Measurements from ENCODE around the gene FOXN1.
A peak's percentile ranks its signal among the peaks of the same experiment; 100 is the strongest.

Gene FOXN1

DNA sequence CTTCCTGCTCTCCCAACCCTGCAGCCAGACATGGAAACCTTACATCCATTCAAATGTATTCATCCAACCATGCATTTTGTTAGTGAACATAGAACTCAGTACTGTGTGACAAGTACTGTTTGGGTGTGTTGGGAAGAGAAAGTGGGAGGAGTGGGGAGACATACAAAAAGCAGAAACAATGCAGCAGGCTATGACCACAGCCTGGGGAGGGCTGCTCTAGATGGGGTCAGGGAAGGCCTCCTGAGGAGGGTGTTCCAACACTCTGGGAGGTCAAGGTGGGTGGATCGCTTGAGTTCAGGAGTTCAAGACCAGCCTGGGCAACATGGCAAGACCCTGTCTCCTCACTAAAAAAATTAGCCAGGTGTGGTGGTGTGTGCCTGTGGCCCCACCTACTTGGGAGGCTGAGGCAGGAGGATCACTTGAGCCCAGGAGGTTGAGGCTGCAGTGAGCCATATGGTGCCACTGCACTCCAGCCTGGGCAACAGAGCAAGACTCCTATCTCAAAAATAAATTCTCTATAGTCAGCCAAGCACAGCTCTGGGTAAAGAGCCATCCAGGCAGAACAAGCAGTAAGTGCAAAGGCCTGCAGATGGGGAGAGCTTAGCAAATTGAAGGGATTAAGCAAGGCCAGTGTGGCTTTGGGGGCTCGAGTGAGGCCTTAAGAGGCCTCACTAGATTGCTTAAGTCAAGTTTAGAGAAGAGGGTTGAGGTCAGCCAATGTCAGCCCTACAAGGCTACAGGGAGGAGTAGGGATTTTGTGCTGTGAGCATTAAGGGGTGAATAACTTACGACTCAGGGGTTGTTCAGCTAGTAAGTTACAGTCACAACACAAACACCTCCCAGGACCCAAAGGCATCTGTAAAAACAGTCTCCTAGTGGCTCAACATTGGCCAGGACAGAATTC is 27.2 kb upstream of the FOXN1 start:
- DNase-seq, result no peak

- DNase-seq, result no peak
These were observed 25.9 kb upstream of the FOXN1 start for GRCh38 chr17:28480278-28480677.

DNA sequence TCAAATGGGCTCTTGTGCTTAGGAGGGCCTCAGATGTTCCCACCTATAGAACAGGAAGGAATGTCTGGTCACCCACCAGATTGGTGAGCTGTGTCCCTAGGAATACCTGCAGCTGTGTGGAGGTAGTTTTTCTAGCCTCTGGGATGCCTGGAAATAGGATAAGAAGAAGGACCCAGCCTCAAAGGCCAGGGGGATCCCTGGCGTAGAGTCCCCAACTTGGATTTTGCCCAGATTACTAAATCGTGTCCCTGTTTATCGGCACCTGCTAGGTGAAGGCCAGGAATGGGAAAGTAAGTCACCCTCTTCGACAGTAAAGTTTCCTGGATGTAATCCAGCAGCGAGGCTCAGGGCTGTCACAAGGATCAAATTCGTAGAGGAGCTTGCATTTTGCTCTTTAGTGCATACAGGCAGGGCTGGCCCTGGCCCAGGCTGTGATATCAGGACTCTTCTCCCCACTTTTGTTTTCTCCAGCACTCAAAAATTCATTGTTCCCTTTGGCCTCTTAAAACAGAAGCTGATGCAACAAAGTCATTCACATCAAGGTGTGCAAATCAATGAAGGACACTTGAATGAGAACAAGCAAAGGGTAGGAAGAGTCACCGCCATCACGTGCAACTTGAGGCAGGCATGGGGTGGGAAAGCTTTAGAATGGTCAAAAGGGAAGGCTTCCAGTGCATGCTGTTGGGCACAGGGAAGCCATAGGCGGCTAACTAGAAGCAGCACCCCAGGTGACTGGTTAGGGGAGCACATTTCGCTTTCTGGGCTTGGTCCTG is 25.2 kb upstream of the FOXN1 start:
- DNase-seq, result no peak

GRCh38 chr17:28482551-28483199 is 23.5 kb upstream of the FOXN1 start:
- DNase-seq, result no peak

DNA sequence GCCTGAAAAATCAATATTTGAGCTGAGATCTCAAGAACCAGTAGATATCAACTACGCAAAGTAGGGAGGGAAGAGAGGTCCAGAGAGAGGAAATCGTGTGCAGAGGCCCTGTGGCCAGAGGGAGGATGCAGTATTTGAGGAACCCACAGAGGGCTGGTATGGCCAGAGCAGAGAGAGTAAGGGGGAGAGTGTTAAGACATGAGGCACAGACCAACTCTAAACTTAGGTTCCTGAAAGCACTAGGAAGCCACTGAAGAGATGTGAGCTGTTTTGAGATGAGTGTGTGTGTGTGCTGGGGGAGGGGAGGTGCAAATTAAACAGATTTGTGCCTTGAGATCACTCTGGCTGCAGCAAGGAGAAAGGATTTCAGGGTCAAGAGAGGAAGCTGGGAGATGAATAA is 21.9 kb upstream of the FOXN1 start:
- no peak for DNase-seq

GRCh38 chr17:28485049-28485448 is 21.1 kb upstream of the FOXN1 start:
- no peak for DNase-seq

DNA sequence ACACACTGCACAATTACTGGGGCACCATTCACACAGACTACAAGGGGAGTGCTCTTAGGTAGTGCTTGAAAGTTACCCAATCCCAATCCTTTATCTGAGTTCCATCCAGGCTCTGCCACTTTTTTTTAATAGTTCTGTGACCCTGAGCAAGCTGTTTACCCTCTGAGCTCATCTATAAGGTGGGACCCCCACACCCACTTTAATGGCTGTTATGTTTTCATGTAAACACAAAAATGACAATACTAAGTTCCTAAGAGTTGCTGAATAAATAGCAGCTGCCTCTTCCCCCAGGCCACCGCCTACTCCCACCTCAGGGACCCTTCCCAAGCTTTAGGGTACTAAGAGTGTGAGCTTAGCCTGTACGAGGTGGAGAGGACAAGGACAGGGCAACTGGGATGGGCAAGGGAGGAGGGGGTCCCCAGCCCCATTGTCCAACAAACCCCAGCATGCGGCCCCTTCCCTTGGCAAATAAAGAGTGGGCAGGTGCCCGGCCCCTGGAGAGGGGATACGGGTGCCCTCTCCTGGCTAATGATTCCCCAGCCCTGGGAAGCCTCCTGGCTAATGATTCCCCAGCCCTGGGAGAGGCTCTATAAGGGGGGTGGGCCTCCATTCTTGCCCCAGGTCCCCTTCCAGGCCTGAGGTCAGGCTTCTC is 18.1 kb upstream of the FOXN1 start:
- DNase-seq, result no peak

- DNase-seq, result no peak
These were observed 17.4 kb upstream of the FOXN1 start for GRCh38 chr17:28488533-28489276.

- no peak for DNase-seq
These were observed 14.9 kb upstream of the FOXN1 start for GRCh38 chr17:28491286-28491685.

DNA sequence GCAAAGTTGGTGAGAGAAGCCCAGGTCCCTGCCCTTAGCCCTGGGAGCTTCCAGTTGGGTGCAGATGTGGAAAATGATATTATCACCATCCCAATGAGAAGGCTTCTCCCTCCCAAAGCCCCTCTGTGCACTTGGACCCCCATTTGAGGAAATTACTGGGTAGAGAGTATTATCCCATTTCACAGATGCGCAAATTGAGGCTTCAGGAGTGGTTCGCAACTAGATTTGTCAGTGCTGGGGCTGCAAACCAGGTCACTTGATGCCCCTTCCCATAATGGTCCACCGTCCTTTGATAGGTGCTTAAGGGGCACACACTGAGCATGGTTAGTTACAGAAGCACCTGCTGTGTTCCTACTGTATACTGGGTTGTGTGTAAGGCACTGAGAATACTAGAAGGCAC is 14.3 kb upstream of the FOXN1 start:
- DNase-seq, result no peak

DNA sequence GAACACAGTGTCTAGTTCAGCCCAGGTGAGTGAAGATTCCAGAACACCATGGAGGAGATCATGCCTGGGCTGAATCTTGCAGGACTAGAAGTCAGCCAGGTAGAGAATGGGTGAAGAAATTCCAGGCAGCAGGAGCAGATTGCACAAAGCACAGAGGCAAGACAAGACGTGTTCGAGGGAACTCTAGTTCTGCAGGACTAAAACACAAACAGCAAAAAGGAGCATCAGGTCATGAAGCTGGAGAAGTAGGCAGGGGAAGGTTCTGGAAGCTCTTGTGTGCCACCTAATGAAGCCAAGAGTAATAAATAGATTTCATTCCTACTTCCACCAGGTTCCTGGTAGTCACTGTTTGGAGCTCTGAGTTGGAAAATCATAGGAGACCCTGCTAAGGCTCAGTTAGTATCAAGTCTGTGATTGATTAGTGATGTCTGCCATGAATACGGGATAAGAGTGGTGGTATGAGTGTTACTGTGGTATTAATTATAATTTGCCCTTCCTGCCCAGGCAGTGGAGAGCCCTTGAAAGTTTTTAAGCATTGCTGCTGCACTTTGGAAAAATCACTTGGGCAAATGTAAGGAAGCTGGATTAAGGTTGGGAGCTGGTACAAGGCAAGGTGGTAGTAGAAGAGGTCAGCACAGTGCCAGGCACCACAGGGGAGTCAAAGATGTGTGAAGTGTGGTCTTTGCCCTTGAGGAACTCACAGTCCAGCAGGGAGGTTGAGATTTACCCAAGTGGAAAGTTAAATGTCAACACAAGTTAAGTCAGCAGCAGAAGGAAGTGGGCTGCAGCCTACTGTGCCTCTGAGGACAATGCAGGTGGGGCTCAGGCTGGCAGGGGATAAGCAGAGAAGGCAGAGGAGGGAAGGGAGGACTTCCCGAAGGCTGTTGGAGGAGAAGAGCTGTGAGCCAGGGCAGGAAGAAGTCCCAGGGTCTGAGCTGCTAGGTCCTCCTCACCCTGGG is 13.5 kb upstream of the FOXN1 start:
- peak; percentile 60 for DNase-seq

DNA sequence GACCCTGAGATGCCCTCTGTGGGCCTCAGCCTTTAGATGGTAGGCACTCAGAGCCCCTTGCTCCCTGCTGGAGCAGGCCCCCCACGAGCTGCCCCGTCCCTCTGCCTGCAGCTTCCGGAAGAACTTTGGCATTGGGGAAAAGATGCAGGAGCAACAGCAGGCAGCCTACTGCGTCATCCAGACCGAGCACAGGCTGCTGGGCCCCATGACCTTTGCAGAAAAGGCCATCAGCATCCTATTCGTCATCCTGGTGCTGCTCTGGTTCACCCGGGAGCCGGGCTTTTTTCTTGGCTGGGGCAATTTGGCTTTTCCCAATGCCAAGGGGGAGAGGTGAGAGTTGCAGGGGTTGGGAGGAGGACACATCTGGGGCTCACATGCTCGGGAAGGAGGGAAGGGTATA is 12.7 kb upstream of the FOXN1 start:
- no peak for DNase-seq

DNA sequence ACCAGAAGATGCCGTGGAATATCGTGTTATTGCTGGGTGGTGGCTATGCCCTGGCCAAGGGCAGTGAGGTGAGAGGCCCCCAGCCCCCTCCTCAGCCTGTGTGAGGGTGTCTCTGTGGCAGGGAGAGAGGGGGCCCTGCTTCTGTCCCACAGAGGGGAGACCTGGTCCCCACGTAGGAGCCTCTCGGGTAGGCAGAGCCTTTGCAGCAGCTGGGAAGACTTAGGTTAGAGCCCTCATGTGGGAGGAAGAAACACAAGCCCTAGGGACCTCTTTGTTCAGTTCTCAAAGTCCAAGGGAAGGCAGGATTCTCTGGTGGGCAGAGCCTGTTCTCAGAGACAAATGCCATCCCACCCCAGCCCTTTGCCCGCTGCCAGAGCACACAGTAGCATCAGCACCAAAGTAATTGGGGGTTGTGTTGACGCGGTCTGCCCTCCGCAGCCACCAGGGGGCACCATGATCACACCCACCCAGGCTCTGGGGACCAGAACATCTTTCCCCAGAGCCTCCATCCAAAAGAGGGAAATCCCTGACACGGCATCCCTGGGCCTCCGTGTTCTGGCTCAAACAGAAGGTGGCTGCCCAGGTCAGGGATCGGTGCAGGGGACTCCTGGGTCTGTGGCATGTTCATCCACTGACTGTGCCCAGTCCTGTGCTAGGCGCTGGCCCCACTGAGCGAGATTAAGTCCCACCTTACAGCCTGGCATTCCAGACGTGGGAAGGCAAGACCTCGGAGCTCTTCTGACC is 11.5 kb upstream of the FOXN1 start:
- DNase-seq, result peak; percentile 70

GRCh38 chr17:28495635-28496034 is 10.5 kb upstream of the FOXN1 start:
- DNase-seq, result no peak

- DNase-seq, result no peak
These were observed 8.2 kb upstream of the FOXN1 start for GRCh38 chr17:28497931-28498330.

DNA sequence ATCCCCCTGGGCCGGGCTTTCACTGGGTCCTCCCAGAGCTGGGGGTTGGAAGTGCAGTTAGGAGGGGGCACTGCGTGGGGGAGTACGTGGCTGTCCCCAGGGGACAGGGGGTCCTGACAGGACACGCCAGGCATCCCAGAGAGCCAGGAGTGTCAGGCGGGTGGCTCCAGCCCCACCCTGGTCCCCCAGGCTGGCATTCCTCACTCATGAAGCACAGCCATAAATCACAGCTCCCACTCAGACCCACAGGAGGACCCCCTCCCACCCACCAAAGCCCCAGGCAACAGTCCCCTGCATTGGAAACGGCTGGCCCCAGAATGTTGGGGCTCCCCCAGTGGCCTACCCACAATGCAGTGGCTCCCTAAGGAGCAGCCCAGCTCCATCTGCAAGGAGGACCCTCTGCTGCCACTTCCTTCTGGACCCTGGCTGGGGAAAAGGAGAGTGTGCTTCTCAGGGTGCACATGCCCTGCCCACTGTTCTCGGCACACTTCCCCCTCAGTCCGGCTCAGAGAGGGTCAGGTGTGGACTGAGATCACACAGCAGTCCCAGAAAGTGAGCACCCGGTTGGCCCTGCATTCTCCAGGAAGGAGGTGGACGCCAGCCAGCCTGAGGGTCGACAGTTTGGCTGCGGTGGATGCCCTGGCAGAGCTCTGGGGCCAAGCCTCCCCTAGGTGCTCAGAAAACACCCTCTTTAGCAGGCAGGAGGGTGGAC is 7.3 kb upstream of the FOXN1 start:
- DNase-seq, result no peak

- DNase-seq, result no peak
These were observed 6.8 kb upstream of the FOXN1 start for GRCh38 chr17:28499364-28499664.

DNA sequence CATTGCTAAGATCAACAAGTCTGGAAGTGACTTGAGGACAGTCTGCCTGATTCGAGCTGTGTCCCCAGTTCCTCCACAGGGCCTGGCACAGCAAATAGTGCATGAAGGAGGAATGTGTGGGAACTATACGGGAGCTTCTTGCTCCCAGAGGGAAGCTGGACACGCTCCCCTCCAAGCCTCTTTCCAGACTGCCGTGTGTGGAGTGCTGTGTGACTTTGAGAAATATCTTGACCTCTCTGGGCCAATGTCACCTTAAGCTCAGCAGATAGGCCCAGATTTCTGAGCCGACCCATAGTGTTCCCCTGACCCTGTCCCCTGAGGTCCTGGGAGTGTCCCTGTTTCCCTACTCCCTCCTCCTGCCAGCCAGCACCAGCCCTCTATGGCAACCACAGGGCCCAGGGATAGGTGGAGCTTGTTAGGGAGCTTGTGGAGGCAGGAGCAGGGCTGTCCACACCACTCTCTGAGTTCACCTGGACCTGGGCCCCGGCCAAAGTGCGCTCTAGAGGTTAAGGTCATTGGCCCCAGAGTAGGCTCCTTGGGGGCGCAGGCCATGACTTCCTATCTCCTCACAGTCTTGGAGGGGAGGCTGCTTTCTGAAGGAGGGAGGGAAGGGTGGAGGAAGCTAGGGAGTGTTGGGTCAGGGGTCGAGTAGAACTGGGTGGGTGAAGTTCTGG is 6.3 kb upstream of the FOXN1 start:
- DNase-seq, result no peak

GRCh38 chr17:28500712-28501379 is 5.3 kb upstream of the FOXN1 start:
- peak; percentile 90 for DNase-seq
